NCI-H1092 (cell line): ENCODE measurements around the gene GTF3C6.
"Not testable (repeated sequence)": the region's sequence is repeated elsewhere in the genome, so short reads cannot be mapped to it uniquely, and the experiment has no call there.

Experiments
- DNase-seq: peaks from one replicate; lab custom pipeline; 2025; lab: John Stamatoyannopoulos, UW

GTF3C6 gene

GRCh38 chr6:110979565-110980101, 21.1 kb downstream of the GTF3C6 start:
- DNase-seq: no peak

GRCh38 chr6:110980227-110980626, 21.7 kb downstream of the GTF3C6 start:
- DNase-seq: no peak

- no peak for DNase-seq
These were observed 22.1 kb downstream of the GTF3C6 start for GRCh38 chr6:110980648-110981047.

GRCh38 chr6:110981202-110981600, 22.7 kb downstream of the GTF3C6 start:
- no peak for DNase-seq

- no peak for DNase-seq
These were observed 32.5 kb downstream of the GTF3C6 start for GRCh38 chr6:110990840-110991576.

- no peak for DNase-seq
These were observed 38.2 kb downstream of the GTF3C6 start for GRCh38 chr6:110996691-110997090.

GRCh38 chr6:110999634-111000270, 41.2 kb downstream of the GTF3C6 start:
- no peak for DNase-seq

- DNase-seq: no peak
These were observed 43.8 kb downstream of the GTF3C6 start for GRCh38 chr6:111002350-111002749.

GRCh38 chr6:111011360-111012142, 53.0 kb downstream of the GTF3C6 start:
- DNase-seq: no peak

- DNase-seq: no peak
These were observed 53.6 kb downstream of the GTF3C6 start for GRCh38 chr6:111012143-111012452.

- DNase-seq: not testable (repeated sequence)
These were observed 54.0 kb downstream of the GTF3C6 start for GRCh38 chr6:111012520-111012919.

- peak; percentile 9 for DNase-seq
These were observed 54.8 kb downstream of the GTF3C6 start for GRCh38 chr6:111013144-111013915.

GRCh38 chr6:111015389-111016124, 57.1 kb downstream of the GTF3C6 start:
- no peak for DNase-seq

- DNase-seq: not testable (repeated sequence)
These were observed 58.7 kb downstream of the GTF3C6 start for GRCh38 chr6:111017241-111017640.
